Mesothelial cell of epicardium (in vitro differentiated cells): ENCODE data around the gene PAX8. TPM values are rescaled to one million over a fixed set of nuclear protein-coding genes. Genes with fewer than 3 reads are reported as not detected.

Experiments used
- DNase-seq, 2 experiments: peaks; one replicate each; pipeline ENCODE4 v3.0.0; 2021; ENCODE audit warnings: low spot score in 2 of 2; ENCODE audit not compliant: unreplicated experiment in 2 of 2
- H3K27ac Mint-ChIP-seq: 2 replicates; pipeline ENCODE4 v1.8.0; 2021; ENCODE audit warnings: mixed read lengths
- H3K27me3 Mint-ChIP-seq: 2 replicates; pipeline ENCODE4 v1.8.0; 2021; ENCODE audit warnings: low read depth, mixed read lengths
- H3K36me3 Mint-ChIP-seq: 2 replicates; pipeline ENCODE4 v1.8.0; 2021; ENCODE audit warnings: mixed read lengths
- H3K4me1 Mint-ChIP-seq: 2 replicates; pipeline ENCODE4 v1.8.0; 2021; ENCODE audit warnings: mixed read lengths
- H3K4me3 Mint-ChIP-seq: 2 replicates; pipeline ENCODE4 v1.8.0; 2021; ENCODE audit warnings: mild to moderate bottlenecking, moderate library complexity, mixed read lengths
- H3K9me3 Mint-ChIP-seq: 2 replicates; pipeline ENCODE4 v1.8.0; 2021; ENCODE audit warnings: mixed read lengths
- total RNA-seq: library from RNA; stranded (reverse); gene quantifications from 3 replicates; pipeline ENCODE4 v1.2.1, GENCODE V29; 2021
- TF ChIP-seq, protein P1 (sequence below): fragments of 200-600 bp; sonication (generic); IDR thresholded peaks from one replicate; pipeline ENCODE4 v1.5.0; 2021; ENCODE audit warnings: antibody characterized with exemption; ENCODE audit not compliant: unreplicated experiment

The PAX8 gene
- total RNA-seq, 1 donor from 2014 or later = 0.13 TPM

DNA sequence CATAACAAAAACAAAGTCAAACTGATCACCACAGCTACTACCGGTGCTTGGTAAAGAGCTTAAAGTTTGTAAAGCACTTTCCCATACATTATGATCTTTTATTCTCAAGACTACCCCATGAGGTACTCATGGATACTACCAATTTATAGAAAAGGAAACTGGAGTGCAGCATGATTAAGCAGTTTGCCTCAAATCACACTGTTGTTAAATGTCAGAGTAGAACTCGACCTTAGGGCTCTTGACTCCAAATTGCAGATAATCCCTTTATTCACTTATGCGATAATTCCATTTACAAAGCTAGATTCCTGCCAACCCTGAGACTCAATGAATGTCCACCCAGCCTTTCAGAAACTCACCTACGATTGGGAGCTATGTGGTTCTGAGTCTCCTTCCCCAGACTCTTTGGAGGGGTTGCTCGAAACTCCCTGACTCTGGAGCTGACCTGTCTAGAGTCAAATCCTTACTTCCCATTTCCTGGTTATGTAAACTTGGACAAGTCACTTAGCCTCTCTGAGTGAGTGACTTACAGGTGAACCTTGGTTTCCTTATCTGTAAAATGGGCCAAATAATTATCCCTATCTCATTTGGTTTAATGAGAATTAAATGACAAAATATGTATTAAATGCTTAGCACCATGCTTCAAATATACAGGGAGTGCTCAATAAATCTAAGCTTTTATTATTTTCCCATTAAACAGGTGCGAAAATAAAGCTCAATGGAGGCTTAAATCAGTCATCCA is 57.6 kb downstream of the PAX8 start:
- no peaks in the 10 kb centered on the region for H3K9me3 Mint-ChIP-seq
- peak overlapping the region; percentile 9 for H3K27ac Mint-ChIP-seq
- H3K4me1 Mint-ChIP-seq = peaks cover 31% of the 10 kb centered on the region
- H3K27me3 Mint-ChIP-seq = peaks cover 2% of the 10 kb centered on the region
- DNase-seq = no peak
- H3K4me3 Mint-ChIP-seq = no peak overlapping the region
- TF ChIP-seq, protein P1, sequence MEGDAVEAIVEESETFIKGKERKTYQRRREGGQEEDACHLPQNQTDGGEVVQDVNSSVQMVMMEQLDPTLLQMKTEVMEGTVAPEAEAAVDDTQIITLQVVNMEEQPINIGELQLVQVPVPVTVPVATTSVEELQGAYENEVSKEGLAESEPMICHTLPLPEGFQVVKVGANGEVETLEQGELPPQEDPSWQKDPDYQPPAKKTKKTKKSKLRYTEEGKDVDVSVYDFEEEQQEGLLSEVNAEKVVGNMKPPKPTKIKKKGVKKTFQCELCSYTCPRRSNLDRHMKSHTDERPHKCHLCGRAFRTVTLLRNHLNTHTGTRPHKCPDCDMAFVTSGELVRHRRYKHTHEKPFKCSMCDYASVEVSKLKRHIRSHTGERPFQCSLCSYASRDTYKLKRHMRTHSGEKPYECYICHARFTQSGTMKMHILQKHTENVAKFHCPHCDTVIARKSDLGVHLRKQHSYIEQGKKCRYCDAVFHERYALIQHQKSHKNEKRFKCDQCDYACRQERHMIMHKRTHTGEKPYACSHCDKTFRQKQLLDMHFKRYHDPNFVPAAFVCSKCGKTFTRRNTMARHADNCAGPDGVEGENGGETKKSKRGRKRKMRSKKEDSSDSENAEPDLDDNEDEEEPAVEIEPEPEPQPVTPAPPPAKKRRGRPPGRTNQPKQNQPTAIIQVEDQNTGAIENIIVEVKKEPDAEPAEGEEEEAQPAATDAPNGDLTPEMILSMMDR = no peak
- no peaks in the 10 kb centered on the region for H3K36me3 Mint-ChIP-seq

GRCh38 chr2:113219889-113220641 is 58.7 kb downstream of the PAX8 start:
- DNase-seq = no peak
- TF ChIP-seq, protein P1 = no peak
- H3K9me3 Mint-ChIP-seq = no peaks in the 10 kb centered on the region
- no peak overlapping the region for H3K27ac Mint-ChIP-seq
- H3K4me3 Mint-ChIP-seq = no peak overlapping the region
- H3K27me3 Mint-ChIP-seq = peaks cover 2% of the 10 kb centered on the region
- peaks cover 21% of the 10 kb centered on the region for H3K4me1 Mint-ChIP-seq
- no peaks in the 10 kb centered on the region for H3K36me3 Mint-ChIP-seq

DNA sequence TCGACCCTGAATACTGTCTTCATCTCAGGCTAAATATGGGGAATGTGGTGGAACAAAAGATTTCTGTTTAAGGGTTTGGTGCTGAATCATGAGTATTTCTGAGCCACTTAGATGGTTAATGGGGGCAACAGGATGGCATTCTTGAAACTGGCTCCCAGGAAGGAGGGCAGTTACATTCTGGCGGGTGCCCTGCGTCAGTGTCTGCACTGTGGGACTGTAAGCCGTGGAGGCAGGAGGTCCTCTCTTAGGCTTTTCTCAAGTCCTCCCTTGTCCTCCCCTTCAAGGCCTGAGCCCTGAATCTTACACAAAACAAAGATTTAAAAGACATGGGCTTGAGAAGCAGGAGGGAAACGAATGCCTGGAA is 59.2 kb downstream of the PAX8 start:
- no peak for DNase-seq
- Mint-ChIP-seq H3K27ac (no peak overlapping the region), H3K36me3 (no peaks in the 10 kb centered on the region), H3K4me1 (peaks cover 17% of the 10 kb centered on the region), H3K9me3 (no peaks in the 10 kb centered on the region), H3K27me3 (peaks cover 2% of the 10 kb centered on the region), H3K4me3 (no peak overlapping the region)
- TF ChIP-seq, protein P1 = no peak

DNA sequence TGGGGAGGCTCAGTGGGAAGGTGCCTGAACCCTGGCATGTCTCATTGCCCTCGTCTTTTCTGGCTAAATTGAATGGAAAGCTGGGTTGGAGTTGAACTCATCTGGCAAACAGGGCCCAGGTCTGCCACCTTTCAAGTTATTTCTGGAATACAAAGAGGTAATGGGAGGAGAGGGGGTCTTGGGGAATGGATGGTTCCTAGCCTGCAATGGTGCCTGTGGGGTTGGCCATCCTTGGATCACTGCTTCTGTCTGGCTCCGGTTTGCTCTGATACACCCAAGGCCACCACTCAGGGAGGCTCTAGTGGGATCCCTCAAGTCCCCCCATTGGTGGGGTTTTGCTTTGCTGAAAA is 59.7 kb downstream of the PAX8 start:
- Mint-ChIP-seq H3K9me3 (no peaks in the 10 kb centered on the region), H3K4me3 (no peak overlapping the region), H3K27me3 (peaks cover 2% of the 10 kb centered on the region), H3K36me3 (no peaks in the 10 kb centered on the region), H3K27ac (no peak overlapping the region), H3K4me1 (peaks cover 17% of the 10 kb centered on the region)
- no peak for DNase-seq
- TF ChIP-seq, protein P1 = no peak

DNA sequence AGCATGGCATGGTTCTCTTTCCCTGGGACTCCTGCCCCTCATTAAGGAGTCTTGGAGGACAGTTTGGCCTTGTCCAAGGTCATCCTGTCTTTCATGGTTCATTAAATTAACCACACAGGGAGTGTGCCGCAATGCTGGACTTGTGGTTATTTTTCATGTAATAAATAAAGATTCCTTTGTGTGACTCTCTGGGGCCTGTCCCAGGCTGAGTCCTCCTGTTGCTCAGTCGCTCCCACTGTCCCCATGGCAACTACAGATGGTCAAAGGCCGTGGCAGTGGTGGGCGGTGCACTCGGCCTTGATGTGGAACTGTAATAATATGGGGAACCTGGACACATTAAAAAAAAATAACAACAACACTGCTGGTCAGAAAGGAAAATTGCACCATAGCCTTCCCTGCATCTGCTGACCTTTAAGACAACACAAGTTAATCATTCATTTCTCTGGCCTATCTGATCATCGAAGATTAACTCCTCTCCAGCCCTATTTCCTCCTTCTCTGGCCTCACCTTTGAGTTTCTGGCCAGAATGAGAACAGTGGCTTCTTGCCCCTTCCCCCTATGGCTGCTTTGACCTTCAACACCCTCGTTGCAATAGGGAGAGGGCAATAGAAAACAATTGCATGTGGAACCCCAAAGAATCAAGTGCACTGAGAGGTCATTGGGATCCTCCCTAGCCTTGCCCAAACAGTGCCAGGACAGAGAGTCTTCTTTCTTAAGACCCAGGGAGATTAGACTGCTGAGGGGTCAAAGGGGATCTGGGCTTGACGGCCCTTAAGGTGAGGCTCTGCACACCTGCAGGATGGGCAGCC is 60.2 kb downstream of the PAX8 start:
- Mint-ChIP-seq H3K9me3 (no peaks in the 10 kb centered on the region), H3K36me3 (no peaks in the 10 kb centered on the region), H3K4me1 (peaks cover 18% of the 10 kb centered on the region), H3K27ac (no peak overlapping the region), H3K4me3 (no peak overlapping the region), H3K27me3 (peaks cover 2% of the 10 kb centered on the region)
- TF ChIP-seq, protein P1 = no peak
- DNase-seq = no peak
